HG02571 (cell line): Measurements from ENCODE around the gene CTU2.

ENCODE experiments used
- ATAC-seq: cut with Tn5 transposase; IDR thresholded peaks from one replicate; pipeline ENCODE4 v1.9.1; 2021; ENCODE audit warnings: mild to moderate bottlenecking, moderate library complexity; ENCODE audit not compliant: unreplicated experiment

CTU2 gene

DNA sequence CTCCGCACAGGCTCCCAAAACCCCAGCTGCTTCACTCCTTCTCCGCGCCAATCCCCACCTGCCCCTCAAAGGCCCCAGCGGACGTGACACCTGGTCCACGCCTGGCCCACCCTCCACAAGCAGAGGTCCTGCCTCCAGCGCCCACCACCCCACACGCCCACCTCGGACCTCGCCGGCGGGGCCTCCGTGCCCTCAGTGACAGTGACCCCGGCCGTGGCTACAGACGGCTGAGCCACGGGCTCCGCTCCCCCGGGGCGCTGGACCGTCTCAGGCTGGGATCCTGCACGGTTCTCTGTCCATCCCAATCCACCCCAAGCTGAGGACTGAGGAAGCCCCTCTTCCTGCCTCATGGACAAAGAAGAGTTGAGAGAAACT, 53.7 kb downstream of the CTU2 start:
- no peak for ATAC-seq

DNA sequence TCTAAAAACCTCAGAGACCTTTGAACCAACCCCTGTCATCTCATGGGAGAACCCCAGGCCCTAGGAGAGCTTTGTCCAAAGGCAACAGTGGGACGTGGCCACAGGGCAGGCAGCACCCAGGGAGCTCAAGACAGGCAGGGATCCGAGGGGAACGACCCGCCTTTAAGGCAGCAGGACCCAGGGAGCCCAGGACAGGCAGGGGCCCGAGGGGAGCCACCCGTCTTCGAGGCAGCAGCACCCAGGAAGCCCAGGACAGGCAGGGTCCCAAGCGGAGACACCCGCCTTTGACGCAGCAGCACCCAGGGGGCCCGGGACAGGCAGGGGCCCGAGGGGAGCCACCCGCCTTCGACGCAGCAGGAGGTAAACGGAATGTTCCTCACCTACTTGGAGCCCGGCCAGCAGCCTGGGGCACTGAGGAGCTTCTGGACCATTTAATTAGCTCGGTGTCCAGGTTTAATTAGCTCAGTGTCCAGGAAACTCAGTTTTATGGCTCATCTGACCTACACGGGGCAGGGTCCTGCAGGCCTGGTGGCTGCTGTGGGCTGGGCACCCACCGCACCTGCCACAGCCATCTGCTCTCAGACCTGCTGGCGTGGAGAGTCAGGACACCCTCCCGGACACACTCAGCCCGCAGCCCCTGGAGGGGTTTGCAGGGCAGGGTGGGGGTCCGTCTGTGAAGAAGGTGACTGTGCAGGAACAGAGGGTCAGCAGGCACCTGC, 54.3 kb downstream of the CTU2 start:
- ATAC-seq: no peak

DNA sequence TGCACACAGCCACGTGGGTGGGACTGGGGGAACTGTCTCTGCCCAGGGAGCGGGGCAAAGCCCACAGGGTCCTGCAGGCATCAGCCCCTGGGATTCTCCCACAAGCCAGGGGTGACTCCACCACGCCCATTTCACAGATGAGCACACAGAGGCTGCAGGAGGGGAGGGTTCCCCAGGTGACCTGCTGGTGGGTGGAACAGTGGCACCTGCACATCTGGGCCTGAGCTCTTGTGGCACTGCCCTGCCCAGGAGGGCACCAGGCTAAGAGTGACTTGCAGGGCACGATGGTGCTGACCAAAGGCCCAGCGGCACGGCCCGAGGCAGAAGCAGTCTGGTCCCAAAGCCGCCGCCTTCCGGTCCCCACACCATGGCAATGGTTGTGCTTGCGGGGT, 54.8 kb downstream of the CTU2 start:
- no peak for ATAC-seq

DNA sequence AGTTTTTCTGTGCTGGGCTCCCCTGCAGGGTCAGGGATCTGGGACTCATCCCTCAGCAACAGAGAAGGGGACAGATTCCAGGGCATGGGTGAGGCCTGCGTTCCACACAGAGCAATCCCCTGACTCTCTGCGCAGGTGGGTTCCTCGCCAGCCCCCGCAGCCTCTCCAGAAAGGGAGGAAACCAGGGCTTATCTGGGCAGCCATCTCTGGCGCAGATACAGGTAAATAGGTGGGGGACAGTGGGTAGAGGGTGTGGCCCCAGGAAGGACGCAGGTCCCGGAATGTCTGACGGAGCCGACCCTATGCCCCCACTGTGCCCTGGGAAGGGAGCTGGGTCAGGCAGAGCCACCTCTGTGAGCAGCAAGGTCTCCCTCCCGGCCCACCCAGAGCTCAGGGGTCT, 55.5 kb downstream of the CTU2 start:
- ATAC-seq: no peak

DNA sequence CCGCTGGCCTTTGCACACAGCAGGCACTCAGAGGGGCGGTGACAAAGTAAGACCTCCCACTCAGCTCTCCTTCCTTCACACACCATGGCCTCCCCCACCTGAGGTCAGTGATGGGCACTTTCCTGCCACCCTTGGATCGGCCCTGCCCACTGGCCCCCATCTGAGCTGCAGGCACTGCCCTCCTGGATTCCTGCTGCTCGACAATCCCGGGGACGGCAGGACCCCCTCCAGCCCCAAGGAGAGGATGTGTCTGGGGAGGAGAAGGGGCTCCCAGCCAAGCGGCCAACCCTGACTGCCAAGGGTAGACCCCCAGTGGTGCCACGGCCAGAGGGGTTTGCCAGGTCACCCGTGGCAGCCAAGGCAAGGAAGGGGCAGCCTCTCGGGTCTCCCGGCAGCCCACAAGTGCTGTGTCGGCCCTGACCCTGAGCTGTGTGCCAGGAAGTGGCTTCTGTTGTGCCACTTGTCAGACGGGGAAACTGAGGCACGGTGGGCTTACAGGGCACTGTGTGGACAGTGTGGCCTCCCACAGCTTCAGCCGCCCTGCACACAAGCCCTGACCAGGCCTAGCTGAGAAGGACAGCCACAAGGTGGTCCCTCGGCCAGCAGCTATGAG, 56.1 kb downstream of the CTU2 start:
- ATAC-seq: no peak

DNA sequence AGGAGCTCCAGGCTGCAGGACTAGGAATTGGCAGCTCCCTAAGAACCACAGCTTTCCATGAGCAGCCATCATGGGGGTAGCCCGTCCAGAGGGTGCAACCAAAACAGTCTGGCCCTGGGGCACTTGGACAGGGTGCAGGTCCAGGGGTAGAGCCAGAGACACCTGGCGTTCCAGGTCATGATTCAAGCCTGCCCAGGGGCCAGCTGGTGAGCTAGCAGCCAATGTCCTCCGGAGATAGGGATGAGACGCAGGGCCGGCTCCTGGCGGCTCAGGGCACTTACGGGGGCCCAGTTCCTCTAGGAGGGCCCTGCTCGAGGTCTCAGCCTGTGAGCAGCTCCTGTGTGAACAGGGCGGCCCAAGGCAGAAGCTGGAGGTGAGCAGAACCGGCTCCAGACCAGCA, 56.6 kb downstream of the CTU2 start:
- ATAC-seq: no peak

DNA sequence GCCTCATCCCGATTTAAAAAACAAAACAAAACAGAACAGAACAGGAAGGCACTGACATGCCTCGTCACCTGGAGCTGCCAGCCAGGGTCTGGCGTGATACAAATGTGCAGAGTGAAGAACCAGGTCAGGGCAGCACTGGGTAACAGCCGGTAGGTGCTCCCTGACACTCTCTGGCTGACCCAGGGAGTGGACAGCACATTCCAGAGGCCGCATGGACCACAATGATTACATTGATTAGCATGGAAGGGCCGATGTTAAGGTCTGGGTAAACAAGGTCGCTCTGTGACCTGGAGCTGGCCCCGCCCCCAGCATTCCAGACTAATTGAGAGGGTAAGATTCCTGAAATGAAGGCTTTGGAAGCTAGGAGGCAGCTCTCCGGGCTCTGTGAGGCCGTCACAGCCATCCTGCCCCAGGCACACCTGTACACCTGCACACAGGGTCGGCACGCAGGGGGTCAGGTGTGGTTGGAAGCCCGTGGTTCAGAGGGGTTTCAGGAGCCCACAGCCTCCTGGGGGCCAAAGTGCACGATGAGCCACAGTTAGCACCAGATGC, 57.3 kb downstream of the CTU2 start:
- ATAC-seq: no peak

DNA sequence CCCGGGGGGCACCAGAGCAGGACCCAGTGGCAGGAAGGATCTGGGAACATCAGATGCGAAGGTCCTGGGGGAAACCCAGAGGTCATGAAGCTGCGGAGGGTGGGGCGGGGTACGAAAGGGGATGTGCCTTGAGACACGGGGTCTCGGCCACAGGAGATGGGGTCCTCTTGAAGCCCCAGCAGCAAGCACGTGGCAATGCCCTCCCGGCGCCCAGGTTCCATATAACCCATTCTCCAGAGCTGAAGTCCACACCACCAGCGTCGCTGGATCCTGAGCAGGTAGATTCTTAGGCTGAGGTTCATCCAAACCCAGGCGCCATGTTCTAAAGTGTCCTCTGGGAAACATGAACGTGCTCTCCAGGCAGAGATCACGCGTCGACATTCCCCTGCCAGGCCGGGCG, 57.8 kb downstream of the CTU2 start:
- no peak for ATAC-seq

DNA sequence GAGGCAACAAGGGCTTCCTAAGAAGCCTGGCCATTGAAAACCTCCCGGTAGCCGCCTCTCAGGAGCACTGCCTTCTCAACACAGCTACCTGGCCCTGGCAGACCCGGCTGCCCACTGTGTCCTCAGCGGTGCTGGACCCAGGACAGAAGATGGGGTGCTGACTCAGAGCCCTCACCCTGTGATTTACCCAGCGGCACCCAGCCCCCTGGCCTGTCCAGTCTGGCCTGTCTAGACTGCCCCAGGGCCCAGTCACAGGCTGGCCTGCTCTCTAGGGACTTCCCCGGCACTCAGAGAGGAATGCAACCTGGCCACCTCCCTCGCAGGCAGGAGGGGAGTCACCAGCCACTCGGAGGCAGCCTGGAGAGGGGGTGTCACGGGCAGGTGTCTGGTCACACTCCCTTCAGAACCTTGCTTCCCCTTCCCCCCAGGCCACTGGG, 58.6 kb downstream of the CTU2 start:
- no peak for ATAC-seq
